ENCODE measurements around the gene OPALIN.

OPALIN gene

GRCh38 chr10:96301616-96302015 is 57.2 kb downstream of the OPALIN start:
- no peak for DNase-seq (ENCODE audit: low spot score)
- no peak for FAIRE-seq

DNA sequence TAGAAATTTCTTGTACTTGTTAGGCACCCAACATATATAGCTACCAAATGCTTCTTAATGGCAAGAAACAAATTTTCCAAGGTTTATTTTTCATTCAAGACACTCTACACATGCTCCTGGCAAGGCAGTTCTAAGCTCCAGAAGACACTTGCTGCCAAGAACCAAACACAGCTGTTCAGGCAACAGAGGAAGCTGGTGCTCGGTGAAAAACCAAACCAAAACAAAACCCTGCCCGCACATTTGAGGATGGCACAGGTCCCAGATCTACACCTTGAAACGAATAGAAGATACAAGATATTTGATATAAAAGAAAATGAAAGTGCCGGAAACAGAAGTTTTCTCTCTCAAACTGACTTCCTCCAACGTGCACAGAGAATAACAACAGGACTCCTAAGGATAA is 59.4 kb downstream of the OPALIN start:
- FAIRE-seq (no peak), DNase-seq (ENCODE audit: low spot score) (no peak)

DNA sequence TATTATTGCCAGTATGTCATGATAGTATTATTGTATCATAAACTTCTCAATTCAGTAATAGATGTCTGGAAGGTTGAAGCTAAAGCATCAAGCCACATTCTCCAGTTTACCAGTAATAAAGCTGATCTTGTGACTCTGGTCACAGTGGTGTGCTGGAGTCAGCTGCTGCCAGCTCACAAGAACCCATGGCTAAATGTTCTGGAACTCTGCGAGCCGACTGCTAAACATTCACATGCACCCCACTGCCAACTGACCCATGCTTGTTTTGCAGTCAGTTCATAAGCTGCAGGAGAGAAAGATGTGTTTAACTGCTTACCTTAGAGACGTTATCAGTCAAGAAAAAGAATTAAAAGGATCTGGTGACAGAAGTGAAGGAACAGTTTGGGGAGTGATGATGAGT is 60.4 kb downstream of the OPALIN start:
- no peak for DNase-seq (ENCODE audit: low spot score)
- FAIRE-seq = no peak

DNA sequence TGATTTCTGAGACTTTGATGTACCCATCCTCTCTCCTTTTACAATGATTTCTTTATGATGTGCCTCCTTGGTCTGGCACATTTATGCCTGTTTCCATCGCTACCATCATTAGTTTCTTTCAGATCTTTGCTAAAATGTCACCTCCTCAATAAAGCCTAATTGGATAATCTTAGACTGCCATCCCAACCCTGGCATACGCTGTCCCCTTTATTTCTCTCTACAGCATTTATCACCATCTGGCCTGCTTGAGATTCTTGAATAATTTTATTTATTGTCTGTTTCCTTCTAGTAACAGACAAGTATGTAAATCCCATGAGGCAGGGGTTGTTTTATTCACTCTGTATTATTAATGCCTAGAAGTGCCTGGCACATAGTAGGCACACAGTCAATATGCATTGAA is 61.3 kb downstream of the OPALIN start:
- DNase-seq (ENCODE audit: low spot score) = no peak
- no peak for FAIRE-seq

DNA sequence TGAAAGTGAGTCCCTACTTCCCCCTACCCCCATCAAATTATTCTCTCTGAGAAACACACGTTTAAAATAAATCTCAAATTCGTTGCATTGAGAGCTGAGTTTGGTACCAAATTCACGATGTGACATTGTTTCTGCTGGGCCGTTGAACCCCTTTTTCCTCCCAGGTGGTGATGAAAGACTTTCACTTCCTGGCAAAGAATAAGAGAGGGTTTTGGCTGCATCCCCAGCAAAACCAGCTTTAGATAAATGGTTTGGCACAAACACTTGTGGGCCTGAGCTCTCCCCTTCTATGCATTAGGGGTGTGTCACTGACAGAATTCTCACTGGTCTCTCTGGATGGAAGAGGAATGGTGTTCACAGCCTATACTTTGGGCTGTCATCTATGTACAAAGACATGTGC is 63.3 kb downstream of the OPALIN start:
- no peak for DNase-seq (ENCODE audit: low spot score)
- FAIRE-seq = no peak
